HG03280 (cell line): ENCODE results near the gene PPP3R2.

Source experiments
- ATAC-seq: cut with Tn5 transposase; IDR thresholded peaks from one replicate; pipeline ENCODE4 v1.9.1; 2021; ENCODE audit warnings: mild to moderate bottlenecking, moderate library complexity; ENCODE audit not compliant: unreplicated experiment

Gene PPP3R2, protein sequence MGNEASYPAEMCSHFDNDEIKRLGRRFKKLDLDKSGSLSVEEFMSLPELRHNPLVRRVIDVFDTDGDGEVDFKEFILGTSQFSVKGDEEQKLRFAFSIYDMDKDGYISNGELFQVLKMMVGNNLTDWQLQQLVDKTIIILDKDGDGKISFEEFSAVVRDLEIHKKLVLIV

DNA sequence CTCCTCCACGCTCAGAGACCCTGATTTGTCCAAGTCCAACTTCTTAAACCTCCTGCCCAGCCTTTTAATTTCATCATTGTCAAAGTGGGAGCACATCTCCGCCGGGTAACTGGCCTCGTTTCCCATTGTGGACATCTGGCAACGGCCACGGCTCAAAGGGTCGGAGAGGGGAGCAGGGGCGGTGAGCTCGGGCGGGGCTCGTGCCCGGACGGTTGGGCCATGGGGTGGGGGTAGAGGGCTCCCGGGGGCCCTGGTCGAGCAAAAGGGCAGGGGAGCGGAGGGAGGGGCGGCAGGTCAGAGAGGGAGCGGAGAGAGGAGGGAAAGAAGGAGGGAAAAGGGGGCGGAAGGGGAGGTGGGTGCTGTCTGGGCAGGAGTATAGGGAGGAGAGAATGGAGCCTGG lies at the start of gene PPP3R2:
PPP3R2 (minus strand) TSS at position 174 of the 400 bp plus-strand sequence; CDS start at position 126, 48 bp downstream.
- ATAC-seq, result no peak

DNA sequence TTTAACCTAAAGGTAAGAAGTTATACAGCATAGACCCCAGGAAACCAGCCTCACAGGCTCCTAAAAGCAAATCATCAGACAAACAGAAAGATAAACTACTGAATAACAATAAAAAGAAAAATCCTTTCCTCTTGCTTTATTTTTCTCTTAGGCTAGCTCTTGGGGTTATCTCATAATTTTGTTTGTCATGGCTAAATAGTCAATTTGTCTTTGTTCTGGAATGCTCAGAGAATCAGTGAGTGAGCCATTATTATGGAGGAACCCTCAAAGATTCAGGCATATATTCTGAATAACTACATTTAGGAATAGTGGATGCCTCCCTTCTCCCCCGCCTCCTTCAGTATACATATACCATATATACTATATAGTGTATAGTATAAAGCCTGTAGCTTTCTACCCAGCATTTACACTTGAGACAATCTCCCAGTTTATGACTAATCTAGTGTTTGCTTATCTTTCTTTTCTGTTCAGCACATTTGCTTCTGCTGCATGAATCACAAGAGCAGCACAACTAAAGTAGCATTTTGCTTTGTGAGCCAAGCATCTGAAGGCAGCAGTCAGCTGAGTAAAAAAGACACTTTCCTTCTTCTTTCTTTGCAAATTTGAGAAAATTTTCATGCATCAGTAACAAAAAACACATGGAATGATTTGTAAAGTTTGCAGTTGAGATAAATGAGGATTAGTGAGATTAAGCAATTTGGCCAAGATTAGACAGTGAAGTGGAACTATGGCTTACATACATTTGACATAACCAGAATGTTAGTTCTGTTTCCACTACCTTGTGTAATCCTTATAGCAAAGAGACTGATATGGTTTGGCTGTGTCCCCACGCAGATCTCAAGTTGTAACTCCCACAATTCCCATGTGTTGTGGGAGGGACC lies 45.3 kb upstream of the PPP3R2 start:
- no peak for ATAC-seq

DNA sequence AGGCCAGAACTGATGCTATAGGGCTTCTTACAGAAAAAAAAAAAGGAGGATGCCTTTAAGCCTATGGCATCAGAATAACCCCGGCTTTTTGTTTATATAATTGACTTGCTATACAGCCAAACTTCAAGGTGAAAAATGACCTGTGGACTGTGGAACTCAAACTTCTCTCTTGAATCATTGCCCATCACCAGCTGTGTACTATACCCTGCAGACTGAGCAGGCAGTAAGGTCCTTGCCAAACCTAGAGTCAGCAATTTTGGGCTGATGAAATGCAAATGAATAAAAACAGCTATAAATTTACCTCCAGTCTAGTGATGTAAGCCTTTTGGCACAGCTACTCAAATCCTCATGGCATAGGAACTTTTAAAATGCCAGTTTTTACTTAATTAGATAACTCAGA lies 44.5 kb upstream of the PPP3R2 start:
- ATAC-seq, result no peak

DNA sequence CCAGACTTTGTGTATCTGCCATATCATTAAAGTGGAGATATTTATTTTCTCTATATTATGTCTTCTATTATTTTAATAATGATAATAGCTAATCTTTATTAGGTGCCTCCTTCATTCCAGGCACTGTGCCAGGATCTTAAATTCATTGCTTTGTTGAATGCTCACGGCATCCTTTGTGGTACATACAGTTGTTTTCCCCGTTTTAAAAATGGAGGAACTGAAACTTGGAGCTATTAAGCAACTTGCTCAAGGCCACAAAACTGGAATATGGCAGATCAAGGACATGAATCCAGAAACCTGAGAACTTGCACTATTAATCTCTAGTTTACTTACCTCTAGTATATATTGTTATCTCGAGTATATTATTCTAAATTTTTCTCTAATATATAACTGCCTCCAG lies 41.5 kb upstream of the PPP3R2 start:
- ATAC-seq, result no peak

DNA sequence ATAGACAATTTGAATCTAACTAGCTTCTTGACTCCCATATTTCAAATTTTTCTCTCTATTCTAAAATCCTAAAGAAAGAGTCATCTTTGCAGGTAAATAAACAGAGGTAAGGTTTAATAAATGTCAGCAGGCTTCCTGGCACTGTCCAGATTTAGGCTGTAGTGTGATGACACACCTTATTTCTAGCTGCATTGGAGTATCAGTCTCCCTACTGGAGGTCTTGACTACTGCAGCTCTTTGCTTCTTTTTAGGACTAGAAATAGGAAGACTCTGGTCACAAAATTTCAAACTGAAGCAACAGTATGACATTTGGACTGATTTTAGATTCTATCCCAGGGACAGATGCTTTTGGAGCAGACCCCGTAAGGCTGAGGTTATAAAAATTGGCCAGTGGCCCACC lies 40.7 kb upstream of the PPP3R2 start:
- no peak for ATAC-seq

DNA sequence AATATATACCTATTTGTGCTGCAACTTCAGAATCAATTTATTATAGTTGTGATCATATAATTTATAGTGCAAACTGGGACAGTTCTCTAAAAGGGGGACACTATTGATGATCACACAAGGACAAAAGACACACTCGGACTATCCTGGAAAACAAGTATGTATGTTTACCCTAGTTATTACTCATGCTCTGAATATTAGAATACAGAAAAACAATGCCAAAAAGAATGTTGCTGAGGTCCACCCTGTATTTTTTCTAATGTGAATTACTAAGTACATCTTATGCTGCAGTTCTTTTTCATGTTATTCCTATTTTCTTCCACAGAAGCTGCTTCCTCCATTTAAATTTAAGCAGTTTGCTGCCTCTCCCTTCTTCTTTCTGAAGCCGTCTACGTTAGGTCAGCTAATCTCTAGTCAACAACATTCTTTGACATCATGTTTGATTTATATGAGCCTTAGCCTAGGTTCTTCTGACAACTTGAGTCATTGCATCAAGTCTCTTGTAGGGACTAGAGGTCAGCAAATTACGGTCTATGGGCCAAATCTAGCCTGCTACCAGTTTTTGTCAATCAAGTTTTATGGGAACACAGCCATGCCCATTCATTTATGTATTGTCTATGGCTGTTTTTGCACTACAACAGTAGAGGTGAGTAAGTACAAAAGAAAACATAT lies 40.1 kb upstream of the PPP3R2 start:
- no peak for ATAC-seq

DNA sequence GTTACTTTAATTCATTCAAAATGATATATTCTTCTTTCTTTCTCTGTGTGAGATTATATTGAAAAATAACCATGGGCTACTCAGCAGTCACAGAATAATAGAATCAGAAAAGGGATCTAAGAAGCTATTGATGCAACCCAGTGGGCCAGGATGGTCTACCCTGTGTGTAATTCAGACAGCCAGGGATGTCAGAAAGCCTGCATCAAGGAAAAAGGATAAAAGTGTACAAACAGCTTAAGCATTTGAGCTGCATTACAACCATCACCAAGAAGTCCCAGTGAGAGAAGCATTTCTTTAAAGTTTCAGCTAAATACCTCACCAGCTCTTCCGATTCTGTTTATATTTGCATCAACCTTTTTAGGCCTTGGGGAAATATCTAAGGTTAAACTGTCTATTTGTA lies 37.8 kb upstream of the PPP3R2 start:
- no peak for ATAC-seq

DNA sequence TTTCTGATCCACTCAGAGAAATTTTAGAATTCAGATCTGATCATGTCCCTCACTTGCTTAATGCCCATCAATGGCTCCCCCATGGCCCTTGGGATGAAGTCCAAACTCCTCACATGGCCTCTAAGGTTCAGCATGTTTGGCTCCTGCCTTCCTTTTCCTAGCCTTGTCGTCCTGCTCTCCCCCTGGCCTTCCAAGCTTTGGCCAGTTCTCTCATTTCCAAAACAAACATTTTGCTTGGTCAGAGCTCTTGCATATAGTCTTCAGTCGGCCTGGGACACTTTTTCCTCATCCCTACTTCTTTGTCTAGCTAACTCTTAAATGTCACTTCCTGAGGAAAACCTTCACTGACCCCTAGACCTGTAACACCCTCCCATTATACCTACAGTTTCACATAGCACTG lies 37.1 kb upstream of the PPP3R2 start:
- no peak for ATAC-seq

DNA sequence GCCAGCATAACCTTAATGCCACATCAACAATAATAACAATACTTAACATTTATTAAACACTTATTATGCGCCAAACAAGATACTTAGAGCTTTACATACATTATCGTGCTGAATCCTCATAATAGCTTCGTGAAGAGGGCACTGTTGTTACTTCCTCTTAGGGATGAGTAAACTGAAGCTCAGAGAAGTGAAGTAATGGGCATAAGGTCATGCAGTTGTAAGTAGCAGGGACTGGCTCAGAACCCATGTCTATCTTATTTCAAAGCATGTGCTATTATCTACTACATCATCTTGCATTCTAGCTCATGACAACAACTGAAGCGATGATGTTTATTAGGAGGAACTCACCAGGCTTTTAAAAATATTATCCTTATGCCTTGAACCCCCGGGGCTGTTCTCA lies 34.9 kb upstream of the PPP3R2 start:
- ATAC-seq, result no peak

DNA sequence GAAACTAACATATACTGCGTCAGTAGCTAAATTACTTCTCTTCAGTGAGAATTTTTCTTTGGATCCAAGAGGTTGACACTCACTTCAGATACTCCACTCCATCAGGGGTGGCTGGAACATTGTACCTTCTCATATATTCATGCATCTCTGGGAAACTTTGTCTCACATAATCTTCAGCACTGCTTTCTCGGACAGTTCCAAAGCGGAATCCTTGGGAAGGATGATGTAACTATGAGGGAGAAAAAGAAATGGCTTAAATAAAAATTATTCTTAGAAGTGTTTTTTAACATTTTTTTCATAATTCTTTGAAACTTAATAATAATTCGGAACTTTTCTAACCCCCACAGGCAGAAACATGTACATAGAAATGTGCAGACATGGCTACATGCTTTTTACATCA lies 33.4 kb upstream of the PPP3R2 start:
- ATAC-seq, result no peak

DNA sequence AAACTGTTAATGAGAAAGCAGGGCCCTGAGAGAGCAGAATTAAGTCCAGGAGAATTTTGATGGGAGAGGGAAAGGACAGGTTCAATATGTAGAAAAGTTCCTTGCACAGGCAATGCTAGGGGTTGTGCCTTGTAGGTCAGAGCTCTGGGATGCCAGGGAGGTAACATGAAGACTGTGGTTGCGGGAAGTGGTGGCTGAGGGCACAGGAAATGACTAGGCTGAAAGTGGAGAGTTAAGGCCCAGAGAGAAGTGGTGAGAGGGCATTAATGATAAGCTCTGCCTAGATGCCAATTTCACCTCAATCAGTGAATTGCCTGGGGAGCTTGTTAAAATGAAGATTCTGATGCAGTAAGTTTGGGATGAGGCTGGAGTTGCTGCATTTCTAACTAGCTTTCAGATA lies 31.5 kb upstream of the PPP3R2 start:
- ATAC-seq, result no peak

DNA sequence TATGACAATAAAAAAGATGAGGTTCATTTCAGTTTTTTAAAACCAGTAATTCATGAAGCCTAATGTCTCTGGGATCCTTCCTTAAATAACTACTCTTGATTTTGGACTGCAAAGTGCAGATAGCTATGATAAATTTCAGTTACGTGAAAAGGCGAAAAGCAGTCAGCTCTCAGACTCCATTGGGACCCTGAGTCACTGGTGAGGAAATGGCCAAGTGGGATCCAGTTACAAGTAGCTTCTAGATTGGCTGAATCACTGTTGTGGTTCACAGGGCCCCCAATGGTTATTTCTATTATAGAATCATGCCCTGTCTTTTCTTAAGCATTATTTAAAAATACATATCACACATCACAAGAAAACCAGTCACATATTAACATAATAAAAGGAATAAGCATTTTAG lies 31.1 kb upstream of the PPP3R2 start:
- no peak for ATAC-seq

DNA sequence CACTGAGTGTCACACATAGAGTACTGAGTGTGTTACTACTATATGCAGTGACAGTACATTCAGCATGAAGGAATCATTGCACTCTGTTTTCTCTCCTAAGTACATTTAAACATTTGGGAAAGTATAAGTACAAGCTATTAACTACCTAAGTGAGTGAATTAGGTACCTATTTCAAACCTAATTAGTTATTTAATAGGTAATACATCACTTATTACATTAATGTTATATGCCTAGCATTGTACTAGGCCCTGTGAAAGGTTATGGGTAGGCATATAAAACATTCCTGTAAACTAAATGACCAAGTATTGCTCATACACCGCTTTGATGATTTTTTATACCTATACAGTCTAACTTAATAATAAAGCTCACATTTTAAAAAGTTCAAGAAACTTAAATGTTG lies 25.7 kb upstream of the PPP3R2 start:
- ATAC-seq, result no peak

DNA sequence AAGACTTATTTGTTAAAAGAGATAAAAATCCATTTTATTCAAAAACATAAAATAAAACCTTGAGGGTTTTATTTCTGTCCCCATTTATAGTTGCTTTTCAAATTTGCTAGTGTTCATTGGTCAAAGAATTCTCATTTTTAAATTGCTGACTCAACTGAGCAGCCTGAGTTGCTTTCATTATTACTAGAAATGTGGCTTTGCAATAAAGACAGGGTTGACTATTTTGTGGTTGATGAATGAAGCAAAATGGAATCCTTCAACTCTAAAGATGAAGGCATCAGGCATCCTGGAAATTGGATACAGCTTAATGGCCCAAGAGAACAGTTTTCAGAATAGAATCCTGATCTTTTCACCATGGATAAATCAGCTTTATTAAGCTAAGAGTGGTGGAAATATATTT lies 23.9 kb upstream of the PPP3R2 start:
- ATAC-seq, result no peak

DNA sequence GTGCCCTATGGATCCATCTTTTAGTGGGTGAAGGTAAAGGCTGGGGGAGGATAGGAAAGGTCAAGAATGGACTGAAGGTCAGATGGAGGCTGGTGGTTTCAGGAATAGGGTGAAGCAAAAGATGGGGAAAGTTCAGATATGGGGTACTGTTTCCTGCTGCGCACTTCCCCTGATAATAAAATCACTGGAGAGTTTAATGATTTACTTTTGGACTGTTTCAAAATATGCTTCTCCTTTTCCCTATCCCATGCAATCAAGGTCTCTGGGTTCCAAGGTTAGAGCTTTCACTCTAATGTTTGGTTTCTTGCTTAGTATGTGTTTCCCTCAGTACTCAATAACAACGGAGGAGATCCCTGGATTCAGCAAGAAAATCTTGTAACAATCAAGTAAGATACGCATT lies 10.8 kb upstream of the PPP3R2 start:
- no peak for ATAC-seq

DNA sequence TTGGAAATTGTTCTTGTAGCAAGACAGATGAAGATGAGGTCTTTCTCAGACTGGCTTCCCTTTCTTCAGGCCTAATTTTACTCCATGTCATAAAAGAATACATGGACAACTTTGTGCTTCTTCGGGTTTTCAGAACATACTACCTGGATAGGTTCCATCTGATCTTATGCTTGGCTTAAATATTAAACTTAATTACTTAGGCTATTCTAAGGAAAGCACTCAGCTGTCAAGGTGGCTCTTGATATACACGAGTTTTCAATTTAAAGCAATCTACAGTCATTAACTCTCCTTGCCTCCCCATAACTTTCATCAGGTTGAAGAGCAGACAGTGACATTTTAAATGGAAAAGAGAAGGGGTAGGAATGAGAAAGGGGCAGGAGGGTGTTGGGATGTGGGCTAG lies 9.5 kb upstream of the PPP3R2 start:
- ATAC-seq, result no peak

DNA sequence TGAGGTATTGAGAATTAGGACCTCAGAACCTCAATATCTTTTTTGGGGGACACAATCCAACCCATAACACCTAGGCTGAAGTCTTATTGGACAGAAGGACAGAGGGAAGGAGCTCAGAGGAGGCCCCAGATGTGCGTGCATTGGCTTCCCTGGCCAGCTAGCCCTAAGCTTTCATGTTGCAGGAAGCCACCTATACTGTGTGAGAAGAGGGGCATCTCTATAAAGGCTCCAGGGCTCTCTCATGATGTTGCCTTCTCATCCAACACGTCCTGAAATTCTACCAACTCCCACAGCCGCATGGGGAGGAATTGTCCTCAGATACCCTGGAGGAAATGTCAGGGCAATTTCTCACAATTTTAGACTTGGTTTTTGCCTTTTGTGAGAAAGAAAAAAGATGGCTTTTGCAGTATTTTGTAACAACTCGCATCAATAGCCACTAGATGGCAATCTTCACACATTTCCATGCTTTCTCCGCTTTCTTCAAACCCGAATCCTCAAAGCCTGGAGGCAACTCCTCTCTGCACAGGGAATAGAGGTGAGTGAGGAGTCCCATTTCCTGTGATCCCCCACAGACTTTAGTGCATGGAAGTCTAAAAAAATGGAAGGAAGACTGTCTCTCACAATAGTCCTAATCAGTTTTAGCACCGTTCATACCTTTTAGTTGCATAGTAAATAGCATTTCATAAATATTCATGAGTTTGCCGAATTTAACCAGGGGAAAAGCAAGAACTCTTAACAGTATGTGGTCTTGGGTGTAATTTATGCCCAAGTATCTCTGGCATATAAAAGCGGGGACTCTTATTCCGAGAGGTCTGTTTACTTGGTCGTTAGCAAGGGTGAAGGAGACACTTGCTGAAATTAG lies 7.4 kb upstream of the PPP3R2 start:
- no peak for ATAC-seq

DNA sequence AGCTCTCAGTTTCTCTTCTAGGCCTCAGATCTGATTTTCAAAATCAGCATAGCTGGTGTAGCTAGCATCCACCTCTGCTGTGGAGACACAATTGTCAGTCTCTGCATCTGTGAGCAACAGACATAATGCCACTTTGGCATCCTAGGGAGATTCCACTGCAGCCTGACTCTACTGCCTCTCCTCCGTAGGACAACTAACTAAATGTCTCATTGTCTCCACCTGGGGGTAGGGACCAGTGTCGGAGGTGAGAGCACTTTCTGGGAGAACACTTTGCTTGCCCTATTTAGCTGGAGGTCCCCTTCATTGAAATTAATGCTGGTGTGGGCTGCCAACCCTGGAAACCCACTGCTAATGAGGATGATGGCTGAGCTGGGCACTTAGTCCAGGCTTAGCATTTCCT lies 1.4 kb downstream of the PPP3R2 start:
- no peak for ATAC-seq

DNA sequence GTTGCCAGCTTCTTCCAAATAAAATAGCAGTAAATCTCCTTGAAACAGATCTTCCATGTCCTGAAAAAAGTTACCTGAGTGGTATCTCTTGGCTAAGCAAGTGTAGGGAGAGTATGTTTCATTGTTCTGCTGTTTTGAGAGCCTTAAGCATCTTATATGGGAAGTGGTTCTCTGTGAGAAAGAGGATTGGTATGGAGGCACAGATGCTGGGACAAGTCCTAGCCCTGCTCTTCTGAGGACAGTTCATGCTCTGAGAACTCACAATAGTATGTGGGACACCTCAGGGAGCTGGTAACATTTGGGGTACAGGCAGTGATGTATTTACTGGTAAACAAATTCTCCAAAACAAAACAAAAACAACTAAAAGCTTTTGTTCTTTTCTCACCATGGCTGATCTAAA lies 2.0 kb downstream of the PPP3R2 start:
- ATAC-seq, result no peak

DNA sequence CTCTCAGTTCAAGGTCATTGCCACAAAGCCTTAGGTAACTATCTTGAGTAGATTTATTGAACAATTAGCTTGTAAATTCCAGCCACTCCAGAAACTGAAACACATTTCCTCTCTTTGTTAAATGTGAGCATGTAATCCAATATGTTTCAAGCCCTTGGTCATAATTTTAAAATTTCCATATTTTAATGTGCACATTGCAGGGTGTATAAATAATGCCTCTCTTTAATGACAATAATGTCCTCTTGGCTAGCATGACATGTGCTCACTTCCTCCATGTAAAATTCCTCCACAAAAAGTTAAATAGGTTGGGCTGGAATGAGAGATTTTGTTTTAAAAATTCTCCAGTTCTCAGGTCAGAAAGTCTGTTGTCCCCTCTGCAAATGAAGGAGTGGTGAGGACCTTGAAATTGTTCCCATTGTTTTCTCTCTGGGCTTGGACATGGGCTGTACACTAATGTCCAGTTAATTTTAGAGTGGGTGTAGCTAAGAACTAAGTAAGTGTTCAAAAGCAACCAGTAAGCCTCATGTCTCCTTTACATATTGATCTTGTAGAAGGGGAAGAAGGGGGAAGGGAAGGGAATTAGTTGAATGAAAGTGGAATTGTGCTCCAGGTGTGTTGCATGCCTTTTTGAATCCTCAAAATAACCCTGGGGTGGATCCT lies 2.9 kb downstream of the PPP3R2 start:
- ATAC-seq, result no peak

DNA sequence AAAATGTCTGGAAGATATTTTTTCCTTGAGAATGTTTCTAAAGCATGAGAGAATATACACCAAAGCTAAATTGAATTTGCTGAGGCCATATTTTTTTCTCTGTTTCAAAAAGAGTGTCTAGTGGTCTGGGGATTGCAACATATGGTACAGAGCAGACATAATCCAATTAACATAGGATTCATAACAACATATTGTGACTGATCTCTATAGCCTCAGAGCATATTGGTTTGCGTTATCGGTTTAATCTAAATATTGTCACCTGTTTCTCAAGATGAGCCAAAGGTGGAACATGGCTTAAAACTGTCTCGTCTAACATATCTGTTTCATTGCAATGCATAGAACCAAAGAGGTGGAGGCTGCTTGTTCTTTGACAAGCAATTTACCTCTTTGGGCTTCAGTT lies 3.9 kb downstream of the PPP3R2 start:
- no peak for ATAC-seq
